Measurements from ENCODE around the gene EVX2.
A peak's percentile ranks its signal among the peaks of the same experiment; 100 is the strongest.

The EVX2 gene

DNA sequence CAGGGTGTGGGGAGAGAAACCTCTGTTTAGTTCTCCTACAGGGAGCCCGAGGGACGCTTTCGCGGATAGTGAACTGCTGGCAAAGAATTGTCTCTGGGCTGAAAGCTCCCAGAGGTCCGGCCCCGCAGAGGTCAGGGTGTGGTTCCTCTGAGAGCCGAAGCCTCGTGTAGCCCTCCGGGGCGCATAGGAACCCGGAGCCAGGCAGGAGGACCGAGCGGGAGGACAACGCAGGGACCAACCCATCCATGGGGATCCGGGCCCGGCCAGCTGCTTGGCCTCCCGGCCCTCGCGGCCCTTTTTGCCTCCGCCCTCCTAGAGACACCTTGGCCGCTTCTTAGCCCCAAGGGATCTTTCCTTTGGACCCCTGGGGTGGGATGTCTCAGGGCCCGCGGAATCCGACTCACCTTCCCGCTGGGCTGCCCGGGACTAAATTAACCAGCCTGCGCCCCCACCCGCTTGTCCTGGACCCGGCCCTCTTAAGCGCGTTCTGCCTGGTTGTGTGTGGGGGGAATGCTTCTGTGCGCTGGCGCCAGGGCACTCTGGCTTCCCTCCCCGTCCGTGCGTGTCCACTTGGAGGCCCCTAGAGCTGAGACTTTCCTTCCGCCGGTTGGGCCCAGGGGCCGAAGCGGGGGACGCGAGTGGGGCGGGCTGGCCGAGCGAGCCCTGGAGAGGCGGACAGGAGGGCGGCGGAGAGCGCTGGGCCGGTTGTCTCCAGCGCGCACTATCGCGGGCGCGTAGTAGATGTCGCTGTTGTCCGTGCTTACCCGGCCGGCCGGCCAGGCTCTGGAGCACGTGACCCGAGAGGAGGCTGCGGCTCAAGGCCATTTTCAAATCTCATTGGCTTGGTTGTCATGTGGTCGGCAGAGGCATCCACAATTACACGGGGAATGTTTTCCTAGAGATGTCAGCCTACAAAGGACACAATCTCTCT is 32.4 kb upstream of the EVX2 start, which contains the start of gene HOXD10:
TSS of gene HOXD10 (plus strand) at position 896 of the 931 bp plus-strand sequence. CDS start 56 bp downstream, outside the sequence.
- TF ChIP-seq, protein P1, sequence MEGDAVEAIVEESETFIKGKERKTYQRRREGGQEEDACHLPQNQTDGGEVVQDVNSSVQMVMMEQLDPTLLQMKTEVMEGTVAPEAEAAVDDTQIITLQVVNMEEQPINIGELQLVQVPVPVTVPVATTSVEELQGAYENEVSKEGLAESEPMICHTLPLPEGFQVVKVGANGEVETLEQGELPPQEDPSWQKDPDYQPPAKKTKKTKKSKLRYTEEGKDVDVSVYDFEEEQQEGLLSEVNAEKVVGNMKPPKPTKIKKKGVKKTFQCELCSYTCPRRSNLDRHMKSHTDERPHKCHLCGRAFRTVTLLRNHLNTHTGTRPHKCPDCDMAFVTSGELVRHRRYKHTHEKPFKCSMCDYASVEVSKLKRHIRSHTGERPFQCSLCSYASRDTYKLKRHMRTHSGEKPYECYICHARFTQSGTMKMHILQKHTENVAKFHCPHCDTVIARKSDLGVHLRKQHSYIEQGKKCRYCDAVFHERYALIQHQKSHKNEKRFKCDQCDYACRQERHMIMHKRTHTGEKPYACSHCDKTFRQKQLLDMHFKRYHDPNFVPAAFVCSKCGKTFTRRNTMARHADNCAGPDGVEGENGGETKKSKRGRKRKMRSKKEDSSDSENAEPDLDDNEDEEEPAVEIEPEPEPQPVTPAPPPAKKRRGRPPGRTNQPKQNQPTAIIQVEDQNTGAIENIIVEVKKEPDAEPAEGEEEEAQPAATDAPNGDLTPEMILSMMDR (IDR thresholded peaks at IDR 0.05): no peak
- no peak for TF ChIP-seq ZFX (IDR thresholded peaks at IDR 0.05; ENCODE audit: borderline replicate concordance)
- H3K27ac ChIP-seq: no peak within 1 kb of the TSS

DNA sequence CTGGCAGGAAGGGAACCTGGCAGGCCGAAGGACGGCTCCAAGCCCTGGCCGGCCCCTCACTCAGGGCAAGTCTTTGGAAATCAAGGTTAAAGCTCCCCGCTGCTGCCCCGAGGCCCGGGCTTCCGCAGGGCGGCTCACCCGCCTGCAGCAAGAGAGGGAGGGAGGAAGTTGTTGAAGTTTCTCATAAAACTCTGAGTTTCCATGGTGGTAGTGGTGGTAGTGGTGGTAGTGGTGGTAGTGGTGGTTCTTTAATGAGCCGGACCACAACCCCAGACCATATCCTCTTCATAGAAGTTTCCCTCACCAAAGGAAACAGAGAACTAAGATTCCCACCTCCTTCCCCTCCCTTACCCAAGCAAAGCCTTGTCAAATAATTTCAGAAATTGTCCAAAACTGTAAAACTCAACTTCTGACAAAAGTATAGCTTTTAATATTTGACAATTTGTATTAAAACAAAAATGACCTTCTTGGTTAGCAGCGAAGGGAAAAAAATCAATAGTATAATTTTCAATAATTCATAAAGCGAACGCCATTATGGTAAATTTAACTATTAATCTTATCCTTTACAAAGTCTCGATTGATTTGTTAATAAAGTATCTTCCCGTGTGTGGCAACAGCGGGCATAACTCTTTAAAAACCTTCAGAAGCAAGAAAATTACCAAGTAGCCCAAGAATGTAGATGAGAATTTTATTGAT is 31.3 kb upstream of the EVX2 start:
- no peak overlapping the region for H3K27ac ChIP-seq
- TF ChIP-seq, protein P1 (IDR thresholded peaks at IDR 0.05): no peak
- no peak for TF ChIP-seq ZFX (IDR thresholded peaks at IDR 0.05; ENCODE audit: borderline replicate concordance)

DNA sequence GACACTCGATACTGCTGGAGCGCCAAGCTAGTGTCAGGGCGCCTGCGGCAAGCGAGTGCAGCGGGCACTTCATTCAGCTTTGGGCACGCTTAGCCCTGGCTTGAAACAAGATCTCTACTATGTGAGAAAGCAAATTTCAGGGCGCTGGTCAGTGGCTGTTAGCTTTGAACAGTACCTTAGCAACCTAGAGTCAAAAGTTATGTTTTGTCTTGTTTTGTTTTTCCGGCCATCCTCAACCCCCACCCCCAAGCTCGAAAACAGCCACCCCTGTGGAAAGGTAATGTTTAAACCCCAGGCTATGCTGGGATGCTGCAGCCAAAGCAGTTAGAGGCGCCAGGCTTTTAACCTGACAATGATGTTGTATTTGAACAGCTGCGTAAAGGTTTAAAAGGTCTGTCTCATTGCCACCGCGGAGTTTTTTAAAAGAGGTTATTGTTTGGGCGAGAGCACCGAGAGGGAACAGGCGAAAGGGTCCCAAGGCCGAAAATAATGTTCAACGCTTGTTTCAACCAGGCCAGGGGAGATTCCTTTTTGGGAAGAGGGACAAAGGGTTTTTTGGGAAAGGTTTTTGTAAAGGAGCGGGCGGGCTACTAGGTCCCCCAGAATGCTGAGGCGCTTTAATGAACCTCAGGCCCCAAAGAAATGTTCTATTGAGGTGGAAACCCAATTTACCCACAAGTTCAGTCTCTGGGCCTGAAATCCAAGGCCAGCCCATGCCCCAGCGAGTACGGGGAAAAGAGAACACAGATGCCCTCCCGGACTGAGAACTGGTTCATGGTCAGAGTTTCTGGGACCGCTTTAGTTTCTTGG is 30.6 kb upstream of the EVX2 start:
- no peak overlapping the region for H3K27ac ChIP-seq
- no peak for TF ChIP-seq ZFX (IDR thresholded peaks at IDR 0.05; ENCODE audit: borderline replicate concordance)
- TF ChIP-seq, protein P1 (IDR thresholded peaks at IDR 0.05): no peak

DNA sequence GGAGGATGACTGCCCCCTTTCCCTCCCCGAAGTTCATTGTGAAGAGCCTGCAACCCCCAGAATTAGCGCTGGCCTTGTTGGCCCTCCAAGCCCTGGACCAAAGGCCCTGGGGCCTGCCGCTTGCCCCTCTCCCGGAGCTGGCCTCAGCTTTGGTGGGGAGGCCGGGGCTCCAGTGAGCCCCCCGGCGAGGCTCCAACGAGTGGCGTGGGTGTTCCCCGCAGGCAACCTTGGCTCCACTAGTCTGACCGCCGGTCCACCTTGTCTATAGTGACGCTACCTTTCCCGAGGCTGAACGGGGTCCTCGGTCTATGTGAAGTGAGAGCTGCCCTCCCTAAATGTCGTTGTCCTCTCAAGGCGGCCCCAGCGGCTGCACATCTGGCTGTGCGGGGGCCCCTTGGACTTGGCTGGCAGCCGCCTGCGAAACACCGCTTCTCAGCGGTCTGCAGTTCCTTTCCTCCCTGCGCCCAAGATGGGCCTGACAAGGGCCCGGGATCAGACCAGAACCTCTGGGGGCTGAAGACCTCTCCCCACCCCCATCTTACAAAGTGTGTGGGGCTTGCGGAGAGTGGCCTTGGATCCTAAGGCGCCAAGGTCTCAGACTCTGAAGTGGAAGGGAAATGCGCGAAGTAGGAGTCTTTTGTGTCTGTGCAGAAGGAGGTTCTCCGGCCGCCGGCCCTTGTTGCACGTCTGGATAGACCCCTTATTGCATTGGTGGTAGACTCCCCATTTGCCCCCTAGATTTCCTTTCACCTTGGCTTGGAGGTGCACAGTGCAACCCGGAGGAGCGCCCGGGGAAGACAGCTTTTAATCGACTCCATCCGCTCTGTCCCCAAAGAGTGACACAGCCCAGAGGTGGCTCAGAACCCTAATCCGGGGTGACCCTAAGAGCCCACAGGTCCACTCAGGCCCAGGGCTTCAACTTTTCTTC is 28.9 kb upstream of the EVX2 start:
- H3K27ac ChIP-seq: no peak overlapping the region
- TF ChIP-seq, protein P1 (IDR thresholded peaks at IDR 0.05): no peak
- no peak for TF ChIP-seq ZFX (IDR thresholded peaks at IDR 0.05; ENCODE audit: borderline replicate concordance)

DNA sequence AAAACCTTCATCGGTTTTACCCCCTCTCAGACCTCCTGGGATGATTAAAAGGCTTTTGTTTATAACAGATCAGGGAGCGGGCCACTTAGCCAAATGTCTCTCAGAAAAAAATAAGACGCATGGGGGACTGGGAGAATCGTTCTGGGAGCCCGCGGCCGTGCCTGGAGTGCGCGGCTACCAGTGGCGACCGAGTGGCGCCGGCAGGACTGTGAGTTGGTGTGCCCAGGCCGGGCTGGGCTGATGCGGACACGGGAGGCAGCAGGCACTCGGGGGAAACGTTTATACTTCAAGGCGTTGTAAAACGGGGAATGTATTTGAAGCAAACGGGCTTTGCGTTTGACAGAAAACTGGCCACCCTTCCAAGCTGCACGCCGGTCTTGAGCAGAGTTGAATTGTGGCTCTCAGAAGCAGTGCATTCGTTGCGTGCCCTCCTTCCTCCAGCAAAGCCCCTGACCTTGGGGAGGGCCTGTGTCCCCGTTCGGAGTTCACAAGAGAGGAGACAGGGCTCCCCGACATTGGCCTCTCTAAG is 28.1 kb upstream of the EVX2 start:
- TF ChIP-seq, protein P1 (IDR thresholded peaks at IDR 0.05): no peak
- no peak for TF ChIP-seq ZFX (IDR thresholded peaks at IDR 0.05; ENCODE audit: borderline replicate concordance)
- H3K27ac ChIP-seq: no peak overlapping the region

DNA sequence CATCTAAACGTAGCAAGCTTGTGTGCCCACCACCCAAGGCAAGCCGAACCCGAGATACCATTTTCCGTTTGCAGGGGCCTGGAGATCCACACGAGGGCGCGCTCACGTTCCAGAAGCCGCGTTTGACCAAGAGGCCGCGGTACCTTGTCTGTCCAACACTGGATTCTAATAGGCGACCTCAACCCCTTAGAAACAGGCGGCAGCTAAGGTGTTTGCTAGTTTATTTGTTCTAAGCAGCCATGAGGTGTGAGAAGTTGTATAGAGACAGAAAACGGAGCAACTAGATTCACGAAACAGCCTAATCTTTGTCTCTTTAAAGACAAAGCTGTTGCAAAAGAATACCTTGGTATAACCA is 27.5 kb upstream of the EVX2 start:
- no peak overlapping the region for H3K27ac ChIP-seq
- no peak for TF ChIP-seq ZFX (IDR thresholded peaks at IDR 0.05; ENCODE audit: borderline replicate concordance)
- TF ChIP-seq, protein P1 (IDR thresholded peaks at IDR 0.05): peak; percentile 78

All from 22Rv1 (cell line).